ENCODE data around the gene SHMT2. TPM values are rescaled to one million over a fixed set of nuclear protein-coding genes. Genes with fewer than 3 reads are reported as not detected.

Gene SHMT2
- polyA plus RNA-seq, 3 donors from 2014 or later, result 43.1 to 50.8 (median 49.3) TPM

DNA sequence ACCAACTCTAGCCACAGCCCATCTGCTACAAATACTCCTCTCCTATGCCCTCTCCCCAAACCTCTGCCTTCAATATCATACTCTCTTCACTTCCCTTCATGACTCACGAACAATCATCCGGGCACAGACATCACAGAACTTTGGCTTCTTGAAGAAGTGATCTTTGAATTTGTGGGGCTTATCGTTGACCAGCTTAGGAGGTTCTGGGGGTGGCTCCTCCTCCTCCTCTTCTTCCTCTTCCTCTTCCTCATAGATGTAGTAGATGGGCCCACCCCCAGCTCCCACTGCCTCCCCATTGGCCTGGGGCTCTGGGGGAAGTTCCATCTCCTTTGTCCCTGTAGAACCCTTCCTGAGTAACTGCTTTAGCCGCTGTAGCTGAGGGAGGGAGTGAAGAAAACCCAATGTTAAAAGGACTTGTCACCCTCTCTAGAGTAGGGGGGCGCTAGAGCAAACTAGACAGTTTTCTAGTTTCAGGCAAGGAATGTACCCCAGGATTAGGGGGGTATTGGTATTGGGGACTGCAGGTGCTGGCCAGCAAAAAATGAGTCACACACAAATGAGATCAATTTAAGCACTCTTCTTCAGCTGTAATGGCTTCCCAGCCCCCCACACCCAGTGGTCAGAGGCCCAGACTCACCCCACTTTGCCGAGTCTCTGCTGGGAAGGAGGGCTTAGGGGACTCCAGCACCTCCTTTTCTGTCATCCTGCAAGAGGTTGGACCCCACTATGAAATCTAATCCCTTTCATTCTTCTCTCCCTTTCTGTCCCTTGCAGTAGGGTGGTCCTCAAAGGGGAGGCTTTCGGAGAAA lies 19.6 kb downstream of the SHMT2 start:
- H3K9me3 Mint-ChIP-seq, result no peaks in the 10 kb centered on the region
- DNase-seq, result no peak
- H3K4me3 Mint-ChIP-seq, result no peak overlapping the region

DNA sequence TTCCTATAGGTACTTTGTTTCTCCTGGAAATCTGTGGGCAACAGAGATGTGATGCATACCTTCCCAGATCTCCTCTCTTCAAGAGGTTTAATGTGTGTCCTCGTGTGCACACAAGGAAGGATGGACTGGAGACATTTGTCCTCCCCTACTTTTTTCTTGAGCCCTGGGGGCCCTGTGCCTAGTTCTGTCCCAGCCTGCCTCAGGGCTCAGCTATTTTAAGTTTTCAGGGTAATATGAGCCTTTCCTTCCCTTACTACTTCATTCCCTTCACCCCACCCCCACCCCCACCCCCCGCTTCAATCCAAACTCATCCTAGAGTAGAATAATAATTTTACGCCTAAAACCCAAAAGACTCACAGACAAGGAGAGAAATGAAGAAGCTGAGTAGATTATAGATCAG lies 21.0 kb downstream of the SHMT2 start:
- H3K36me3 Mint-ChIP-seq, result peaks cover 8 to 12% (median 8%) of the 10 kb centered on the region in 3 donors
- H3K27ac Mint-ChIP-seq, result peak overlapping the region in 1 of 6 donors; percentile 11
- no peak overlapping the region for H3K4me3 Mint-ChIP-seq
- DNase-seq, result no peak
- H3K27me3 Mint-ChIP-seq (ENCODE audit: low read depth in 3 of 3), result peaks cover 0 to 3% (median 2%) of the 10 kb centered on the region in 3 donors
- no peaks in the 10 kb centered on the region for H3K9me3 Mint-ChIP-seq
- H3K4me1 Mint-ChIP-seq, result no peaks in the 10 kb centered on the region

More for the DNA sequence above, 19.6 kb downstream of the SHMT2 start:
- H3K27me3 Mint-ChIP-seq (ENCODE audit: low read depth in 3 of 3), result peaks cover 1 to 5% (median 2%) of the 10 kb centered on the region in 3 donors
- H3K4me1 Mint-ChIP-seq, result peaks cover 1 to 4% of the 10 kb centered on the region in 2 donors
- H3K27ac Mint-ChIP-seq, result peak overlapping the region in 1 of 6 donors; percentile 21
- H3K36me3 Mint-ChIP-seq, result peaks cover 4 to 12% (median 8%) of the 10 kb centered on the region in 3 donors

DNA sequence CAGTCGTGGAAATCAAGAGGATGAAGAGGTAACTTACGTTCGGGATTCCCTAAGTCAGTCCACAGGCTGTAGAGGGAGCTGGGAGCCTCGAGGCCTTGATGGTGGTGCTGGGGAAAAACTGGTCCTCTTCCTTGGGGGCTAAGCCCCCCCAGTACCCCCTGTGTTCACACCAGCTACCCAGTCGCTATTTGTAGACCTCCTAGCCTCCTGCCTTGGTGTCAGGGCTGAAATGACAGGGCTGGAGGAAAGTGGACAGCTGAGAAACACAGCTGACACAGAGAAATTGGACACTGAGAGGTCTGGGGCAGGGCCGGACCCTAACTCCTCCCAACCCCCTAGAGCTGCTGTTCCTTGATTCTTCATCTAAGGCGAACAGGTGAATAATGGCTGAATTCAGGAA lies 21.4 kb downstream of the SHMT2 start, which contains the start of gene STAC3:
Gene STAC3 (minus strand): TSS at position 232 of the 400 bp plus-strand sequence. CDS start 1,551 bp downstream, outside the sequence.
- Mint-ChIP-seq H3K27me3 (ENCODE audit: low read depth in 3 of 3) (peaks cover 0 to 3% (median 2%) of the 10 kb centered on the region in 3 donors), H3K4me1 (no peaks in the 10 kb centered on the region), H3K4me3 (no peak within 1 kb of the TSS), H3K9me3 (no peaks in the 10 kb centered on the region), H3K36me3 (peaks cover 8 to 12% (median 11%) of the 10 kb centered on the region in 3 donors), H3K27ac (peak within 1 kb of the TSS in 1 of 6 donors; percentile 11)
- no peak for DNase-seq

DNA sequence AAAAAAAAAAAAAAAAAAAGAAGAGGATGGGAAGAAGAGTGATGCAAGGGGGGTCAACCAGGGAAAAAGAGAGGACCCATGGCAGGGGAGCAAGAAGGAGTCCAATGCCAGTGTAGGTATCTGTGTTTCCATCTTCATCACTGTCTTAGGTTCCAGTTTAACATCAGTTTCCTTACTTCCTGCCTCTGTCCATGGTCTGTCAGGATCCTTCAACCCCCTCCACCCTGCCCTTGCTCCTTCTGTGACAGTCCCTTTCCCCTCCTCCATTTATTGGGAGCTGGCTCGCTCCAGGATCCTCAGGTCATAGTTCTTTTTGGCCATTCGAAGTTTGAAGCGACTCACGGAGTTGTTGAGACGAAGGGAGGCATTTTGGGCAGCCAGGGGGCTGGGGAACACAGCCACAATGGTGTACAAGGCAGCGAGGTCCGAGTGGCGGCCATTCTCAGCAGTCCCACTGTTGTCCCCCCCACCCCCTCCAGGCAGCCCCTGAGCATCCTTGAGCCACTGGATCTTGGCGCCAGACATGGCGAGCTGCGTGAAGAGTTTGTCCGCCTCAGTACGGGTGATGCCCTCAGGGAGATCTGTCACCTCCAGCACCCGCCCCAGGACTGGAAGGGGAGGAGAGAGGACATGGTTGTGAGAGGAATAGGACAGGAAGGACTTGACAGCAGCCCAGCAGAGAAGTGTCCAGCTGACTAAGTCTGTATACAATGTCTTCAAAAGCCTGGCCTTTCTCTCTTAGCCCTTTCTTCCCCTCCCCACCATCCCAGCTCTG lies 25.2 kb downstream of the SHMT2 start:
- Mint-ChIP-seq H3K27ac (no peak overlapping the region), H3K9me3 (no peaks in the 10 kb centered on the region), H3K36me3 (peaks cover 7 to 35% (median 17%) of the 10 kb centered on the region in 3 donors), H3K4me3 (no peak overlapping the region), H3K4me1 (no peaks in the 10 kb centered on the region), H3K27me3 (ENCODE audit: low read depth in 3 of 3) (peaks cover 0 to 3% (median 0%) of the 10 kb centered on the region in 3 donors)
- no peak for DNase-seq

DNA sequence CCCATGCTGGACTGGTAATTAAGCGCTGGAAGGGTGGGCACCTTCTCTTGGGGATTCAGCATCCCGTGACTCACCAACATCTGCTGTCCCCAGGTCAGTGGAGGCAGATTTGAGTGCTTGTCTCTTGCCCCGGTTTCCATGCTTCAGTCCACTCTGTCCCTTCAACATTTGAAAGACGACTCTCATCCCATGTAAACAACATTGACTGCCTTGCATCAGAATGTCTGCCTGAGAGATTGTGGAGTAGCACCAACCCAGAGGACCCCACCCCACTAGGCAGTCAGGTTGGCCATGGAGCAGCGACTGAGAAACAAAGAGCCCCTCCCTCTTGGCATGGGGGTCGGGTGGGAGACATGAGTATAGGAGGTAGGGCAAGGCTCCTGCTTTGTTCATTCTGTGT lies 26.4 kb downstream of the SHMT2 start:
- no peaks in the 10 kb centered on the region for H3K27me3 Mint-ChIP-seq (ENCODE audit: low read depth in 3 of 3)
- no peak overlapping the region for H3K27ac Mint-ChIP-seq
- H3K4me3 Mint-ChIP-seq, result no peak overlapping the region
- H3K4me1 Mint-ChIP-seq, result no peaks in the 10 kb centered on the region
- H3K9me3 Mint-ChIP-seq, result no peaks in the 10 kb centered on the region
- H3K36me3 Mint-ChIP-seq, result peaks cover 7 to 44% (median 24%) of the 10 kb centered on the region in 3 donors
- DNase-seq, result no peak

DNA sequence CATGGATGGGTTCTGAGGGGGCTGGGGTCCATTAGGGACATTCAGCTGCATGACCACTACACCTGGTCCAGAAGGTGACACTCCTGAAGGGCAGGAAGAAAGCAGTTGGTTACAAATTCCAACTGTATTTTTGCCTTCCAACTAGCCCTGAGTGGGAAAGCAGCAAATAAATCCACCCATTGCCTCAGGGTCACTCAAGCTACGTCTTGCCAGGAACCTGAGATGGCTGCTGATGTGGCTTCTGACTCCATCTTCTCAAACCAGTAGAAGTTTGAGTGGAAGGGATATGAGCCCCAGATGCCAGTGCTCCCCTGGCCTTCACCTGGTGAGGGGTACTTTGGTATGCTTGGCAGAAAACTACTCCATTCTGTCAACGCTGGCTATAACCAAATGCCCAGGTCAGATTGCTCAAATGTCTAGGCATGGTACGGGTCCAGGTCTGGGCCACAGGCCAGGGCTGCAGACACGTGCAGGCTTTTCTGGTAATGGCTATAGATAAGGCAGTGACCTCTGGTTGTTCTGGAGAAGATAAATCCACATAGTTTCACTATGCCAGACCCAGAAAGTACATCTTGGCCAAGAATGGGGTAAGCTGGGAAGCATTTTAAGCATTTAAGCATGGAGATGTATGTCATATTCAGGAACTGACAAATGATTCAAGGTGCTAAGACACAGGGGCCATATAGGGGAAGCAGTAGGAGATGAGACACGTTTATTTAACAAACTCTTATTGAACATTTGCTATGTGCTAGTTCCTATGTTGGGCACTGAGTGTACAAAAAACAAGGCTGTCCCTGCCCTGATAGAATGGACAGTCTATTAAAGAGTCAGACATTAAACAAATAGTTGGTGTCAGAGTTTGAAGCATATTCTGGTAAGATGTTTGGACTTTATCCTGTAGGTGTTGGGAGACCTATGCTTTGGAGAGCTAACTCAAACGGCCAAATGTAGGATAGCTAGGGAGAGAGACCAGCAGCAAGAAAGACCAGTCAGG lies 29.8 kb downstream of the SHMT2 start:
- no peak for DNase-seq
- no peaks in the 10 kb centered on the region for H3K9me3 Mint-ChIP-seq
- peaks cover 4 to 54% (median 20%) of the 10 kb centered on the region in 3 donors for H3K36me3 Mint-ChIP-seq
- no peak overlapping the region for H3K4me3 Mint-ChIP-seq
- H3K27me3 Mint-ChIP-seq (ENCODE audit: low read depth in 3 of 3), result peaks cover 0 to 5% (median 0%) of the 10 kb centered on the region in 3 donors
- no peak overlapping the region for H3K27ac Mint-ChIP-seq
- H3K4me1 Mint-ChIP-seq, result peaks cover 2 to 11% of the 10 kb centered on the region in 2 donors

DNA sequence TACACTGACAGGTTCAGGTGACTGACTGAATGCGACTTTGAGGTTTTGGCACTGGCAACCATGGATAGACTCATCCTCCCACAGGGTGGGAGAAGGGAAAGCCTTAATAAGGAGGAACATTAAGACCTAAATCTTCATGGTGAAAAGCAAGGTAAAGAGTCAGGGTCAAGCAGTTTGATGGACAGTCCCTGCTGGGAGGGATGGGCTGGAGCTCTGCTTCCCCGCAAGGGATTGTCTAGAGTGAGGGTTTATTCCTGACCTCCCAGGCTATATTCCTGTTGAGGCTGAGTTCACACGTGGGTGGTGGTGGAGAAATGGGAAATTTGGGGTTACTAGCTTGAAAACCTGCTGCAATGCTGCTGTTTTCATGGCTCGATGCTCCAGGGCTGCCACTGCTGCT lies 30.9 kb downstream of the SHMT2 start:
- peaks cover 12 to 58% (median 20%) of the 10 kb centered on the region in 3 donors for H3K36me3 Mint-ChIP-seq
- no peak overlapping the region for H3K4me3 Mint-ChIP-seq

DNA sequence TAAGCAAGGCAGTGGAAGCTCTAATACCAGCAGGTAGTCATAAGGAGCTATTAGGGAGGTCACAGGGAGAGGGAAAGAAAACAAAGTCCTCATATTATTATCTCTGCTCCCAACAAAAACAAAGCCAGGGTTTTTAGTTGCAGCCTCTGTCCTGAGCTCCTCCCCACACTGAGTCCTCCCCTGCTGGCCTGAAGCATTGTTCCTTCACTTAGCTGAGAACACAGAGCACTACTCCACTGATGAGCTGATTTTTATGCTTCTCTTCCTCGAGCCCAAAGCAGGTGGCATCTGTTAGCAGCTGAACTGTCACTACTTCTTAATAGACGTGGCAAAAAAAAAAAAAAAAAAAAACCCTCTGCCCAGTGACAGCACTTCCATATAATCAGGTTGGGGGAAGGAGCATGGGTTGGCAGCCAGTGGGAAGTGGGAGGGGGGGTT lies 31.9 kb downstream of the SHMT2 start:
- H3K27me3 Mint-ChIP-seq (ENCODE audit: low read depth in 3 of 3), result peaks cover 0 to 5% (median 0%) of the 10 kb centered on the region in 3 donors
- H3K4me1 Mint-ChIP-seq, result peaks cover 2 to 11% of the 10 kb centered on the region in 2 donors
- H3K4me3 Mint-ChIP-seq, result no peak overlapping the region
- H3K9me3 Mint-ChIP-seq, result no peaks in the 10 kb centered on the region
- DNase-seq, result no peak
- H3K36me3 Mint-ChIP-seq, result peaks cover 12 to 49% (median 20%) of the 10 kb centered on the region in 3 donors
- peak overlapping the region in 1 of 6 donors; percentile 33 for H3K27ac Mint-ChIP-seq

More for the DNA sequence above, 30.9 kb downstream of the SHMT2 start:
- no peaks in the 10 kb centered on the region for H3K9me3 Mint-ChIP-seq
- H3K4me1 Mint-ChIP-seq, result peaks cover 2 to 11% of the 10 kb centered on the region in 2 donors
- H3K27ac Mint-ChIP-seq, result no peak overlapping the region
- peaks cover 0 to 5% (median 0%) of the 10 kb centered on the region in 3 donors for H3K27me3 Mint-ChIP-seq (ENCODE audit: low read depth in 3 of 3)
- no peak for DNase-seq

DNA sequence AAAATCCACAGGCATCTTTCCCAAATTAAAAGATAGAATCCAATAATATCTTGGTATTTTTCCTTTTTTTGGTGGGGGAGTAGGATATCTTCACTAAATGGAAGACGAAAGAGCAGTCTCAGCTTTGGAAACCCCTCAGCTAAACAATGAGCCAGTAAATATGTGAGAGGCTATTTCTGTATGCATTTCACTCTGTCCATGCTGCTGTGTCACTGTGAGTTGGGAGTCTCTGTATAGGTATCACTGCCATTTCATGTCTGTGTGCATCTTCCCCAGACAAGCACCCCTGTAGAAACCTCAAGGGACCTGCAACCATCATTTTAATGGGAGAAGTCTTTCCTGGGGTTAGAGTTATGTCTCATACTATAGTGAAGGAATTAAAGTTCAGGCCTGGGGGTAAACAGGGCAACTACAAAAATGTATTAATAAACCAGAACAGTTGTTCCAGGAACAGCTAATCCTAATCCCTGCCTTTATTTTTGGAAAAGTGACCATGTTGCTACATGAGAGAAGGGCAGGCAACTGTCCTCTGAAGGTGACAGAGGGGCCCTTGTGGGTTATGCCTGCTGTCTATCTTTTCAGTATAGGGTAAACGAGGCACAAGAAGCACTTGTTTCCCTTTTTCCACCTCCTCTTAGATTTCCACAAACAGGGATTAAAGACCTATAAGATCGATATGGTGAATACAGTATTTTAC lies 32.8 kb downstream of the SHMT2 start:
- Mint-ChIP-seq H3K4me3 (no peak overlapping the region), H3K9me3 (no peaks in the 10 kb centered on the region), H3K27ac (no peak overlapping the region), H3K27me3 (ENCODE audit: low read depth in 3 of 3) (peaks cover 0 to 5% (median 0%) of the 10 kb centered on the region in 3 donors), H3K4me1 (peaks cover 2 to 11% of the 10 kb centered on the region in 2 donors), H3K36me3 (peaks cover 13 to 48% (median 20%) of the 10 kb centered on the region in 3 donors)
- no peak for DNase-seq

DNA sequence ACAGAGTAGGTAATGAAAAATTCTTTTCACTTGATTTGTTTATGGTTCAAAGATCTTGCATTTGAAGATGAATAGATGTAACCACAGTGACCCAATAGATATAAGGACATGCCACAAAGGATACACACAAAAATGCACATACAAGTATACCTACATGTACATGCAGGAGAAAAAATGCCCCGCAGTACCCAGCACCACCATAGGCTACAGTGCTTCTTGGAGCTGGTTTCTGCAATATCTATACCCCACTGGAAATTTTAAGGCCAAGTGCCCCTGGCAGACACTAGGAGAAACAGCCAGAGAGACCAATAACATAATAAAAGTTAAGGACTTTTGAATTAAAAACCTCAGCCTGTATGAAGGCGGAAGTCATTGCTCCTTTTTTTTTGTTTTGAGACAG lies 33.6 kb downstream of the SHMT2 start:
- H3K36me3 Mint-ChIP-seq, result peaks cover 12 to 50% (median 20%) of the 10 kb centered on the region in 3 donors
- H3K27ac Mint-ChIP-seq, result no peak overlapping the region

DNA sequence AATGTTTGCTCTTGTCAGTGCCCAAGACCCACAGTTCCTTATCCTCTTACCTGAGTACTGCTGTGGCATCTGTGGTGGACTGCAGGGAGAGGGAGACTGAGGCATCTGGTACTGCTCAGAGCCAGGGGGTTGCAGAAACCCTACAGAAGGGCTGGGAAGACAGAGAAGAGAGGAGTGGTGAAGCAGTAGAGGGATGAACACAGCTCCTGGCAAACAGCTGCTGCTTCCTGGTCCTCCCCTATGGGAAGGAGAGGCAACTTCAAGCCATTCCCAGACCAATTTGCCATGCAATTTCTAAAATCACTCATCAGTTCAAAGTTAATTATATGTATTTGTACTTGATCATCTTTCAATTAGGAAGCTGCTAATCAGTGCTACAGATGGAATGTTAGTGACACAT lies 37.2 kb downstream of the SHMT2 start:
- no peak overlapping the region for H3K4me3 Mint-ChIP-seq
- H3K4me1 Mint-ChIP-seq, result peaks cover 2 to 11% of the 10 kb centered on the region in 2 donors
- H3K9me3 Mint-ChIP-seq, result no peaks in the 10 kb centered on the region
- DNase-seq, result no peak
- H3K27me3 Mint-ChIP-seq (ENCODE audit: low read depth in 3 of 3), result peaks cover 0 to 5% (median 0%) of the 10 kb centered on the region in 3 donors
- H3K27ac Mint-ChIP-seq, result peak overlapping the region in 2 of 6 donors; percentile 50 to 56
- H3K36me3 Mint-ChIP-seq, result peaks cover 18 to 47% (median 28%) of the 10 kb centered on the region in 3 donors

More for the DNA sequence above, 33.6 kb downstream of the SHMT2 start:
- no peak for DNase-seq
- no peak overlapping the region for H3K4me3 Mint-ChIP-seq
- H3K9me3 Mint-ChIP-seq, result no peaks in the 10 kb centered on the region
- H3K4me1 Mint-ChIP-seq, result peaks cover 2 to 11% of the 10 kb centered on the region in 2 donors
- H3K27me3 Mint-ChIP-seq (ENCODE audit: low read depth in 3 of 3), result peaks cover 0 to 5% (median 0%) of the 10 kb centered on the region in 3 donors

DNA sequence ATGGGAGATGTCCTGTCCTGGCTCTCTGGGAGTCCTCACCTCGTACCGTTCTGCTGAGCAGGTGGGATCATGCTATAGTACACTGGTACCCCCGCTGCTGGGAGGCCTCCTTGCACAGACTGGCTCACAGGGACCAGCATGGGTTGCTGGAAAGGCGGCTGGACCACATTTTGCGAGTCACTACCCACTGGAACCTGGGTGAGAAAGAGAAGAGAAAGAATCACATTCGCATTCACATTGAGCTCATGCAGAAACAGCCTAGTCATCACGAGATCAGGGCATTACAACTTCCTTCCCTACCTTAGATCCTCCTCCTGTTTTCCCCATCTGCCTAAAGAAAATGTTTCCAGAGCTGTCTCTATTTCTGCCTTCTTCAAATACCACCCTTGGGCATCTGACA lies 38.8 kb downstream of the SHMT2 start:
- DNase-seq, result no peak
- no peak overlapping the region for H3K4me3 Mint-ChIP-seq
- H3K27me3 Mint-ChIP-seq (ENCODE audit: low read depth in 3 of 3), result peaks cover 0 to 4% (median 1%) of the 10 kb centered on the region in 3 donors
- H3K9me3 Mint-ChIP-seq, result no peaks in the 10 kb centered on the region
- H3K36me3 Mint-ChIP-seq, result peaks cover 18 to 46% (median 33%) of the 10 kb centered on the region in 3 donors
- H3K4me1 Mint-ChIP-seq, result peaks cover 2 to 7% of the 10 kb centered on the region in 2 donors
- no peak overlapping the region for H3K27ac Mint-ChIP-seq

All from immature natural killer cell (primary cell).